ENCODE results near the gene TSPAN11.

Gene TSPAN11

GRCh38 chr12:30913323-30913722, 13.2 kb upstream of the TSPAN11 start:
- intact Hi-C loops (cut with DNase I; ENCODE audit: low total_unique reads), result no loop called here
- no peaks in the 10 kb centered on the region for H3K36me3 ChIP-seq
- no peaks in the 10 kb centered on the region for H3K4me1 ChIP-seq
- no peaks in the 10 kb centered on the region for H3K9me3 ChIP-seq
- H3K4me3 ChIP-seq, result no peak overlapping the region
- no peak for DNase-seq
- no peak overlapping the region for H3K27ac ChIP-seq
- TF ChIP-seq CTCF (IDR thresholded peaks at IDR 0.05), result no peak
- H3K27me3 ChIP-seq, result no peaks in the 10 kb centered on the region

DNA sequence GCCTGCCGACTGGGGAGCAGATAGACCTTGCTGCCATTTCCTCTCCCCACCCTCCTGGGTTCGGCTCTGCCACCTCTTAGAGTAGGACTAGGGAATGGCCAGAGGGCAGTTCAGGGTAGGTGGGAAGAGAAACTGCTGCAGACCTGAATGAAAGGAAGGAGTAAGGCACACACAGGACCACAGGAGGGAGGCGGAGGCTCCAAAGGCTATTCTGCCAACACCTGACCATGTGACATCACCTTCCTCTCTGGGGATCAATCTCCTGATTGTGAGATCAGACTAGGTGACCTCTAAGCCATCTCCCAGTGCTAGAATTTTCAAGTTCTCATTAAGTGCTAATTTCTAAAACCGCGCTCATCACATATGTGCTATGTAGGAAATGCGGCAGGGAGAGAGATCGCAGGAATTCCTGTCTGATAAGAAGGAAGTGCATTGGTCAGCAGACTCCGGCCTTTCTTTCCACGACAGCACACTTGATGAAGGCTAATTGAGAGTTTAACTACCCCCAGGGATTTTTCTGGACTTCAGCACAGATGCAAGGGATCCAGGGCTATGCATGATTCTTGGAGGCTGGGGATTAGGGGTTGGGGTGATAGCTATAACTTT, 11.5 kb upstream of the TSPAN11 start:
- Histone ChIP-seq H3K36me3 (no peaks in the 10 kb centered on the region), H3K27me3 (no peaks in the 10 kb centered on the region), H3K9me3 (no peaks in the 10 kb centered on the region), H3K4me3 (no peak overlapping the region), H3K4me1 (no peaks in the 10 kb centered on the region), H3K27ac (no peak overlapping the region)
- intact Hi-C loops (cut with DNase I; ENCODE audit: low total_unique reads), result no loop called here
- DNase-seq, result no peak
- no peak for TF ChIP-seq CTCF (IDR thresholded peaks at IDR 0.05)

DNA sequence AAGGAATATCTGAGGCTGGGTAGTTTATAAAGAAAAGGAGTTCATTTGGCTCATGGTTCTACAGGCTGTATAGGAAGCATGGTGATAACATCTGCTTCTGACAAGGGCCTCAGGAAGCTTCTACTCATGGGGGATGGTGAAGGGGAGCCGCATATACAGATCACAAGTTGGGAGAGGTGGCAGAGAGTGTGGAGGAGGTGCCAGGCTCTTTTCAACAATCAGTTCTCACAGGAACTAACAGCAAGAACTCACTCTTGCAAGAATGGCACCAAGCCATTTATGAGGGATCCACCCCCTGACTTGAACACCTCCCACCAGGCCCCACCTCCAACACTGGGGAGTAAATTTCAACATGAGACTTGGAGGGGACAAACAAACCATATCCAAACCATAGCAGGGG, 3.5 kb upstream of the TSPAN11 start:
- Histone ChIP-seq H3K27ac (no peak overlapping the region), H3K9me3 (no peaks in the 10 kb centered on the region), H3K4me3 (no peak overlapping the region), H3K27me3 (peaks cover 0 to 29% of the 10 kb centered on the region in 2 donors), H3K4me1 (peaks cover 0 to 12% (median 9%) of the 10 kb centered on the region in 4 donors), H3K36me3 (no peaks in the 10 kb centered on the region)
- intact Hi-C loops (cut with DNase I; ENCODE audit: low total_unique reads), result no loop called here
- no peak for DNase-seq
- TF ChIP-seq CTCF (IDR thresholded peaks at IDR 0.05), result no peak

DNA sequence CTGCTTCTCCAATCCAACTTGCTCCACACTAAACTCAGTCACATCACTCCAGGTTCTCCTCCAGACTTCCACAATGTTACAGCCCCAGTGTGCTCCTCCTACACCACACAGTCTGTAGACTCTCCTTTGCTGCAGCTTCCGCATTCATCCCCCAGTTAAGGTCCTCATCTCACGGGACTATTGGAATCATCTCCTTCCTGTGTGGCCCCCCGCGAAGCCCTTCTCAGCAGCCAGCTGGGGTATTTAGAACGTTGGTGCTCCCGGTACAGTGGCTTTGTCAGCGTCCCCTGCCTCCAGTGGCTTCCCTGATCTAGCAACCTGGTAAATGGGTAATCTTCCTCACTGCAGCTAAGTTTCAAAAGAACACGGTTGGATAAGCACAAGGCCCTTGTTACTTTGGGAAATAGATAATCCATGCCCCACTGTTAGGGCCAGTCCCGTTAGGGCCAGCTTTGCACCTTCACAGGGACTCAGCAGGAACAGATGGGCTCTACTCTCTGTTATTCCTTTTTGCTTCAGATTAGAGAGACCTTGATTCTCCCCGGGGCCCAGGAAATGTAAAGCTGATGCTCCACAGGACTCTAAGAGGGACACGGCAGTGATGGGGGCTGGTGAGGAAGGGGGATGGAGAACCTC, 823 bp upstream of the TSPAN11 start:
- intact Hi-C loops (cut with DNase I; ENCODE audit: low total_unique reads), result no loop called here
- H3K36me3 ChIP-seq, result no peaks in the 10 kb centered on the region

DNA sequence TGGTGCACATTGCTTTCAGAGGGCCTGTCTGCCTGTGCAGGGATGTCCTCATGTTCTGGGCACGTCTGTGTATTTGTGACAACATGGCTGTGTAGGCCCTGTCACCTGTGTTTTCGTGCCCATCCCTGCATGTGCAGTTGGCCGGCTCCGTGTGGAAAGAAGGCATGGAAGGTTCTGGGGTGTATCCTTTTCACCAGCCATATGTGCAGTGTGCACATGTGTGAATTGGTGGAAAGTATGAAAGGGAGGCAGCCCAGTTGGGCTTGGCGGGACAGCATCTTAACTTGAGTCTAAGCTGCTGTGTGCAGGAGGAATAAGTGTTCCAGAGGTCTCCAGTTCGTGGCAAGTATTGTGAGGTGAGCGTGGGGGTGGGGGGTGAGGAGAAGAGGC, 669 bp downstream of the TSPAN11 start:
- Histone ChIP-seq H3K4me1 (peaks cover 0 to 12% (median 9%) of the 10 kb centered on the region in 4 donors), H3K27me3 (peaks cover 0 to 40% of the 10 kb centered on the region in 2 donors), H3K9me3 (no peaks in the 10 kb centered on the region), H3K4me3 (no peak overlapping the region), H3K36me3 (no peaks in the 10 kb centered on the region), H3K27ac (no peak overlapping the region)
- peak in 1 of 2 donors; percentile 35 for DNase-seq
- intact Hi-C loops (cut with DNase I; ENCODE audit: low total_unique reads), result no loop called here
- TF ChIP-seq CTCF (IDR thresholded peaks at IDR 0.05), result no peak

More for the DNA sequence above, 823 bp upstream of the TSPAN11 start:
- H3K9me3 ChIP-seq, result no peaks in the 10 kb centered on the region
- TF ChIP-seq CTCF (IDR thresholded peaks at IDR 0.05), result no peak
- peak in 1 of 2 donors; percentile 9 for DNase-seq
- peaks cover 0 to 40% of the 10 kb centered on the region in 2 donors for H3K27me3 ChIP-seq
- H3K4me3 ChIP-seq, result peak overlapping the region; percentile 33 to 48
- H3K27ac ChIP-seq, result no peak overlapping the region
- peaks cover 0 to 12% (median 9%) of the 10 kb centered on the region in 4 donors for H3K4me1 ChIP-seq
